Bronchial epithelial cell (primary cell): Measurements from ENCODE around the gene RNU6-9. TPM values are rescaled to one million over a fixed set of nuclear protein-coding genes. Genes with fewer than 3 reads are reported as not detected.

Experiments
- DNase-seq: peaks from one replicate; pipeline ENCODE4 v3.0.0-alpha.2; 2010; ENCODE audit warnings: low read depth
- FAIRE-seq: peaks from 2 replicates; lab custom pipeline; 2011; peaks lifted over from hg19 to GRCh38; lab: Jason Lieb, UNC
- H3K27me3 ChIP-seq: 2 replicates; pipeline ENCODE4 v1.5.1; 2011; ENCODE audit warnings: low read length; ENCODE audit not compliant: control insufficient read depth, insufficient read depth
- H3K36me3 ChIP-seq: 2 replicates; pipeline ENCODE4 v1.5.1; 2011; ENCODE audit warnings: low read length; ENCODE audit not compliant: control insufficient read depth, insufficient read depth
- H3K4me3 ChIP-seq: 2 replicates; pipeline ENCODE4 v1.5.1; 2011; ENCODE audit warnings: mild to moderate bottlenecking, low read depth, low read length, control low read depth
- total RNA-seq: library from RNA; depleted of rRNA; stranded (reverse); fragments of >200 nt; gene quantifications from 2 replicates; pipeline ENCODE4 v1.2.1, GENCODE V29; 2014
- TF ChIP-seq, protein P1 (sequence below): IDR thresholded peaks from 2 replicates; pipeline ENCODE4 v1.5.1; 2011; ENCODE audit warnings: mild to moderate bottlenecking, moderate library complexity, low read length, control low read depth, inconsistent platforms; ENCODE audit not compliant: insufficient read depth, severe bottlenecking

RNU6-9 gene
- total RNA-seq, 1 donor from 2014 or later: not detected

DNA sequence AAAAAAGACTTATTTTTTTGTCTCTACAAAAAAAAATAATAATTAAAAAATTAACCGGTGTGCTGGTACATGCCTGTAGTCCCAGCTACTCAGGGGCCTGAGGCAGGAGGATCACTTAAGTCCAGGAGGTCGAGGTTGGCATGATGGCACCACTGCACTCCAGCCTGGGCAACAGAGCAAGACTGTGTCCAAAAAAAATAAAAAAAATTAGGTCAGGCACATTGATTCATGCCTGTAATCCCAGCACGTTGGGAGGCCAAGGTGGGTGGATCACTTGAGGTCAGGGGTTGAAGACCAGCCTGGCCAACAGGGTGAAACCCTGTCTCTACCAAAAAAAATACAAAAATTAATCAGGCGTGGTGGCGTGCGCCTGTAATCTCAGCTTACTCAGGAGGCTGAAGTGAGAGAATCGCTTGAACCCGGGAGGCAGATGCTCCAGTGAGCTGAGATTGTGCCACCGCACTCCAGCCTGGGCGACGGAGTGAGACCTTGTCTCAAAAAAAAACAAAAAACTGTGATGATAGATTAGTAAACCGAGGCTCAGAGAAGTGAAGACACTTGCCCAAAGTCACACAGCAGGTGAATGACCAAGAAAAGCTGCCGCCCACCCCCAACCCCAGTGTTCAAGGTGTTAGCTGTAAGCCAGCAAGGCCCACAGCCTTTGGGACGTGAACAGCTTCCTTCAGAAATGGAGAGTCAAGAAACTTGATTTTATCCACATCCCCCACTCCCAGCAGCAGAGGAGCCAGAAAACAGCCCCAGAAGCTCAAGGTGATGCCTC lies 9.4 kb downstream of the RNU6-9 start:
- Histone ChIP-seq H3K4me3 (no peak overlapping the region), H3K36me3 (peaks cover 25% of the 10 kb centered on the region), H3K27me3 (no peaks in the 10 kb centered on the region)
- TF ChIP-seq, protein P1, sequence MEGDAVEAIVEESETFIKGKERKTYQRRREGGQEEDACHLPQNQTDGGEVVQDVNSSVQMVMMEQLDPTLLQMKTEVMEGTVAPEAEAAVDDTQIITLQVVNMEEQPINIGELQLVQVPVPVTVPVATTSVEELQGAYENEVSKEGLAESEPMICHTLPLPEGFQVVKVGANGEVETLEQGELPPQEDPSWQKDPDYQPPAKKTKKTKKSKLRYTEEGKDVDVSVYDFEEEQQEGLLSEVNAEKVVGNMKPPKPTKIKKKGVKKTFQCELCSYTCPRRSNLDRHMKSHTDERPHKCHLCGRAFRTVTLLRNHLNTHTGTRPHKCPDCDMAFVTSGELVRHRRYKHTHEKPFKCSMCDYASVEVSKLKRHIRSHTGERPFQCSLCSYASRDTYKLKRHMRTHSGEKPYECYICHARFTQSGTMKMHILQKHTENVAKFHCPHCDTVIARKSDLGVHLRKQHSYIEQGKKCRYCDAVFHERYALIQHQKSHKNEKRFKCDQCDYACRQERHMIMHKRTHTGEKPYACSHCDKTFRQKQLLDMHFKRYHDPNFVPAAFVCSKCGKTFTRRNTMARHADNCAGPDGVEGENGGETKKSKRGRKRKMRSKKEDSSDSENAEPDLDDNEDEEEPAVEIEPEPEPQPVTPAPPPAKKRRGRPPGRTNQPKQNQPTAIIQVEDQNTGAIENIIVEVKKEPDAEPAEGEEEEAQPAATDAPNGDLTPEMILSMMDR: no peak
- FAIRE-seq (no peak), DNase-seq (no peak)

DNA sequence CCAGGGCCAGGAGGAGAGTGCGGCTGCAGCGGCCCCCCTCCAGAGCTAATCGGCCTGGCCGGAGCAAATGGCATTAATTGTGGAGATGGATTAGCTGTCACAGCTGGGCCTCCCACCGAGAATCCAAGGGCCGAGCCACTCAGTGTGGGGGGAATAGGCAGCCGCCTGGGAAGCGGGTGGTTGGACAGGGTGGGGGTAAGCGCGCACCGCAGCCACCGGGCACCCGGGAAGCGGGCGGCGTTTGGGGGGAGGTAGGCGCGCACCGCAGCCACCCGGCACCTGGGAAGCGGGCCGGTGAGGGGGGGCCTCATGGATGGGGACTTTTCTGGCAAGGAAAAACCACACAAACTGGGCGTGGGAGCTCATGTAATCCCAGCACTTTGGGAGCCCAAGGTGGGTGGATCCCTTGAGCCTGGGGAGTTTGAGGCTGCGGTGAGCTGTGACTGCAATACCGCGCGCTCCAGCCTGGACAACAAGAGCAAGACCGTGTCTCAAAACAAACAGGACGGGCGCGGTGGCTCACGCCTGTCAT lies 10.0 kb downstream of the RNU6-9 start:
- TF ChIP-seq, protein P1: no peak
- peaks cover 24% of the 10 kb centered on the region for H3K36me3 ChIP-seq
- no peaks in the 10 kb centered on the region for H3K27me3 ChIP-seq
- FAIRE-seq (no peak), DNase-seq (no peak)
- H3K4me3 ChIP-seq: no peak overlapping the region

DNA sequence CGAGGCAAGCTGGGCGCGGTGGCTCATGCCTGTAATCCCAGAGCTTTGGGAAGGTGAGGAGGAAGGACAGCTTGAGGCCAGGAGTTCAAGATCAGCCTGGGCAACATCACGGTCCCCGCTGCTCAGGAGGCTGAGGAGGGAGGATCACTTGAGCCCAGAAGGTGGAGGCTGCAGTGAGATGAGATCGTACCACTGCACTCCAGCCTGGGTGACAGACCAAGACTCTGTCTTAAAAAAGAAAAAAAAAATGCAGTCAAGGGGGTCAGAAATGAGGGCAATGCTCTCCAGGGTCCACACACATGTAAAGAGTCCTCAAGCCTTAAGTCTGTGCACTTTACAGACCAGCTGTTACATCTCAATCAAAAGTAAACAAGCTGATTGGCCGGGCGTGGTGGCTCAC lies 11.3 kb downstream of the RNU6-9 start:
- Histone ChIP-seq H3K27me3 (no peaks in the 10 kb centered on the region), H3K36me3 (peaks cover 19% of the 10 kb centered on the region), H3K4me3 (no peak overlapping the region)
- FAIRE-seq (no peak), DNase-seq (no peak)
- TF ChIP-seq, protein P1: no peak

DNA sequence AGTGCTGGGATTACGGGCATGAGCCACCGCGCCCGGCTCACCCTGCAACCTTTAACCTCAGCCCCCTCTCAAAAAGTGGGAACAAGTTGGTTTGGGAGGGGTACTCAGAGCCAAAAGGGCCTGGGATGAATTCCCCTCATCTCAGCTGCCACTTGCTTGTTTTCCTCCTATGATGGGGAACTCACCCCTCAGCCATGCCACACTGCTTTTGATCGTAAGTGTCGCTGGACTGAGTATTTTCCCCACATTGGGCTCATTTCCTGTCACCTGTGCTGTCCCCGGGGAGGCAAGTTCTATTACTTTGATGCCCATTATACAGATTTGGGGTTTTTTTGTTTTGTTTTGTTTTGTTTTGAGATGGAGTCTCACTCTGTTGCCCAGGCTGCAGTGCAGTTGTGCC lies 13.2 kb downstream of the RNU6-9 start:
- Histone ChIP-seq H3K36me3 (peaks cover 10% of the 10 kb centered on the region), H3K4me3 (no peak overlapping the region), H3K27me3 (no peaks in the 10 kb centered on the region)
- DNase-seq: no peak
- FAIRE-seq: no peak
- TF ChIP-seq, protein P1: no peak

DNA sequence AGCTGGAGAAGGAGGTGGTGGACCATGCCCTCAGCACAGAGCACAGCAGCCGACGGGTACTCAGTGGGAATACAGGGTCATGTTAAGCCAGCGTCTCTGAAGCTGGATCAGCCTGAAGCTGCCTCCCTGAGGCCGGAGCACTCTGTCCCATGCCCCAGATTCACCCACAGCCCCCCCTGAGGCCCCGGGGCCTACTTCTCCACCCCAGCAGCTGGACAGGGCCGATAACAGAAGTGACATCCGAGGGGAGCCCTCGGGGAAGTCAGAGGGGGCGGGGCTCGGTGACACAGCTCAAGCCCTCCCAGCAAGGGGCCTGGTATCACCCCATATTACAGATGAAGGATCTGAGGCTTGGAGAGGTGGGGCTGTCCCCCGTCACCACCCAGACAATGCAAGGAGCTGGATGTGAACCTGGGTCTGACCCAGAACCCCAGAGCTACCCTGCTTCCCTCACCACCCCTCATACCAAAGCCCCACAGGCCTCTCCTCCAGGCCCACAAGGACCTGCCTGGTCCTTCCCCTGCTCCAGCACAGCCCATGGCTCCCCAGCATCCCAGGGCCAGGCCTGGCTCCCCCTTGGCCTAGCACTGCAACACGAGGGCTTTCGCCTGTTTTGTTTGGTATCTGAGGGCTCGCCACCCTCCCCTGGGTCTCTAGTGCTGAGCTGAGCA lies 14.0 kb downstream of the RNU6-9 start:
- FAIRE-seq: no peak

More for the DNA sequence above, 14.0 kb downstream of the RNU6-9 start:
- no peak for DNase-seq
- no peaks in the 10 kb centered on the region for H3K27me3 ChIP-seq
- TF ChIP-seq, protein P1: no peak
- H3K4me3 ChIP-seq: no peak overlapping the region
- H3K36me3 ChIP-seq: peaks cover 6% of the 10 kb centered on the region
